ENCODE results near the gene ACOX2.

GRCh38 chr3:58487140-58487886, 49.7 kb downstream of the ACOX2 start:
- TF ChIP-seq CTCF (conservative IDR thresholded peaks at IDR 0.05; ENCODE audit: low read depth, low read length) (no peak), EZH2phosphoT487 (IDR thresholded peaks at IDR 0.05; ENCODE audit: borderline replicate concordance, low read length) (no peak), EZH2 (IDR thresholded peaks at IDR 0.05; ENCODE audit: low read length, unreplicated experiment) (no peak)
